ENCODE data around the gene PRDM16.

Gene PRDM16

DNA sequence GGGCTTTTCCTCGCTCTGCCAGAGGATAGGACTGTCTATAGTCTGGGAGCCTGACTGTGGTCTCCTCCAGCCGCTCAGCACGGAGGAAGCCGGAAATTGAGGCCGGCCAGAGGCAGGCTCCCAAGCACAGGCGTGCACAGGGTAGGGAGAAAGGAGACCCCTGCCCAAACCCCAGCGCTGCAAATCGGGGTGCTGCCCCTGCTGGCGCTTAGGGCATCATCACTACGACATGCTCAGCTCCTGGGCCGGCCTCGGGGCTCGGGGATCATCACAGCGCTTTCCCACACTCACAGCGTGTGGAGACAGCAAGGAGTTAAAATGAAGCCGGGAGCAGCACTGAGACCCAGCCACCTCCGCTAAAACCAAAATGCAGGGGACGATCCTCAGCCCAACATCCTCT, 322.7 kb downstream of the PRDM16 start:
- no peak for DNase-seq

- no peak for DNase-seq
Measured at GRCh38 chr1:3393024-3393986, 324.3 kb downstream of the PRDM16 start.

DNA sequence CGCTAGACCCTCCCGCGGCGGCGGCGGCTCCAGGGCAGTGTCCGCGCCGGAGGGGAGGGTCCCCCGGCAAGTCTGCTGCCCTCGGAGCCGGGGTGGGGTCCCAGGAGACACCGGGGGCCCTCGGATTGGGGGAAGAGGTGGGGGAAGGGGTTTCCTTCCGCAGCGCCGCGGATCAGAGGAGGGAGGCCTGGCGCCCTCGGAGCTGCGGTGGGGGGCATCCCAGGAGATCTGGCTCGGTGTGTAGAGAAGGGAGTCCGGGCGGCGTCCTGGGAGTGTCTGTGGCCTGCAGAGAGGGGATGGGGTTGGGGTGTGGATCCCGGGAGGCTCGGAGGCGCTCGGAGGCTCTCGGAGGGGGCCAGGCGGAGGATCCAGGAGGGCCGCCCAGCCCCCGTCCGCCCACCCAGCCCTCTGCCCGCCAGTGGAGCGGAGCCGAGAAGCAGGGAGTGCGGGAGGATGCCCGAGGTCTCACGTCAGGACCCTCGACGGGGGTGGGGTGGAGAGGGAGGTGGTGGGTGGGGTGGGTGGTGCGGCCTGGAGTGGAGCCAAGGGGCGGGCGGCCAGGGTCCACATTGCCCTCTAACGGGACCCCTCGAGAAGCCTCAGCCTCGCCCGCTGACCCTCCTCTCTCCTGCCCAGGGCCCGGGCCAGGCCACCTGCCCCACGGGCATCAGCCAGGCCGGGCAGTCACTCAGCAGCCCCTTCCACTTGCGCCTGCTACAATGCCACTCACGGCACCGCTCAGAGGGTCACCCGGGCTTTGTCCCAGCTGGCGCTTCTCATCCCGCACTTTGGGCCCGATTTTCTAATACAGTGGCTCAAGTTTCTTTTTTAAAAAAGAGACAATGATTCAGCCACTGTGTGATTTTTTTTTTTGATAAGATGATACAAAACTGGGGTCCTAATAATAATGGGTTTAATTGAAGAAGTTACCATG, 325.3 kb downstream of the PRDM16 start:
- no peak for DNase-seq

DNA sequence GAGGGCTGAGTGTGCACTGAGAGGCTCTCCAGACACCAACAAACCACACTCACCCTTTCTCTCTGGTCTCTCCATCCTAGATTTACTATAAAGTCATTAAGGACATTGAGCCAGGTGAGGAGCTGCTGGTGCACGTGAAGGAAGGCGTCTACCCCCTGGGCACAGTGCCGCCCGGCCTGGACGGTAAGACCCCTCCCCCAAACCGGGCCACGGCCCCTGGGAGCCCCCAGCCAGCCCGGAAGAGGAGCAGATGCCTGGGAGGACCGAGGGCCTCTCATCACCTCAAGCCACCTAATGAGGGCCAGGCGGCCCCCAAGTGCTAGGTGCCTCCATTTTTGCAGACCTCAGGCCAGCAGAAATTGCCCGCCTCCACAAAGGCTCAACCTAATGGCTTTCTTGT, 327.4 kb downstream of the PRDM16 start:
- DNase-seq, result no peak

- no peak for DNase-seq
Measured at GRCh38 chr1:3397311-3397710, 328.3 kb downstream of the PRDM16 start.

DNA sequence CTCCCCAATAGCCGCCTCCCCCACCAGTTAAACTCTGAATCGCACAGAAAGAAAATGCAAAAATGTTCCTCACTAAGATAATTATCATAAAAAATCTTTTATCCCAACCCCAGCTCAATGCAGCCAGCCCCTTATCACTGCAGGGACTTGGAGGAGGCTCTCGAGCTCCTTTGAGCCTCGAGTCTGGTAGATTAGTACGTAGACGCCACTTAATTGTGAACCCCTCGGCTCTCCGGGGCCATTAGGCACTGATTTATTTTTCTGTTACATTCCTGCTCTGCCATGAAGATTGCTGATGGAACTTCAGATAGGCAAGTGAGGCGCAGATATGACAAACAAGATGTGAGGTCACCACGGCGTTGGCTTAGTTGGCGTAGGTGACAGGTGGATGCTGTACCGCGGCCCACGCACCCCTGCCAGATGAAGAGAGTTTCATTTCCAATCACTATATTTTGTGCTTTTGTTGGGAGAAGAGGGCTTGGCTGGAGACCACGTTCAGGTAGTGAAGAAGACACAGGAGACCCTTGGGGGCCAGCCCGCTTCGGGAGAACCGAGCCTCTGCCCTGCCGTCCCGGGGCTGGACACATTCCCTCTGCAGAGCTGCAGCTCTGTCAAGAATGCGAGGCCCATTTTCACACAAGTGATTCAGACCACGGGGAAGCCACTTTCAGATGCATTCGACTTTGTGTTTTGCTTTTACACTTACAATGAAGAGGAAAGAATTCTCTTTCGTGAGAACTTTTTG, 329.6 kb downstream of the PRDM16 start:
- DNase-seq, result no peak

DNA sequence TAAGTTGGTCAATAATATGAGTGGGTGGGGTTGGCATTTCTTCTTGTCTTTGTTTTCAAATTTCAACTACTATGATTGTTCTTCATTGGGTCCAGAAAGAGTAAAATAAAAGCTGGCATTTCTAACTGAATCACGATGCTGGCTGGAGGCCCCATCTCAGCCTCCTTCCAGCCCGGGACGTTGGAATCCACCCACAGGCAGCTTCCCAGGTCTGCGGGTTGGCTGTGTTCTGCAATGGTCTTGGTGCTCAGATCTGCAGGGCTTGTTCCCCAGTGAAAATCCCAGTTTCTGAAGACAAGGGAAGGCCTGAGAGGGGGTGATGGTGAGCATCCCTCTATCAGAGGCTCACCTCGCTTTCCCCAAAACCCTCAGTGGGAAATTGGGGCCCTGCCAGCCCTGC, 330.7 kb downstream of the PRDM16 start:
- DNase-seq, result no peak

- DNase-seq, result no peak
Measured at GRCh38 chr1:3401585-3402257, 332.7 kb downstream of the PRDM16 start.

DNA sequence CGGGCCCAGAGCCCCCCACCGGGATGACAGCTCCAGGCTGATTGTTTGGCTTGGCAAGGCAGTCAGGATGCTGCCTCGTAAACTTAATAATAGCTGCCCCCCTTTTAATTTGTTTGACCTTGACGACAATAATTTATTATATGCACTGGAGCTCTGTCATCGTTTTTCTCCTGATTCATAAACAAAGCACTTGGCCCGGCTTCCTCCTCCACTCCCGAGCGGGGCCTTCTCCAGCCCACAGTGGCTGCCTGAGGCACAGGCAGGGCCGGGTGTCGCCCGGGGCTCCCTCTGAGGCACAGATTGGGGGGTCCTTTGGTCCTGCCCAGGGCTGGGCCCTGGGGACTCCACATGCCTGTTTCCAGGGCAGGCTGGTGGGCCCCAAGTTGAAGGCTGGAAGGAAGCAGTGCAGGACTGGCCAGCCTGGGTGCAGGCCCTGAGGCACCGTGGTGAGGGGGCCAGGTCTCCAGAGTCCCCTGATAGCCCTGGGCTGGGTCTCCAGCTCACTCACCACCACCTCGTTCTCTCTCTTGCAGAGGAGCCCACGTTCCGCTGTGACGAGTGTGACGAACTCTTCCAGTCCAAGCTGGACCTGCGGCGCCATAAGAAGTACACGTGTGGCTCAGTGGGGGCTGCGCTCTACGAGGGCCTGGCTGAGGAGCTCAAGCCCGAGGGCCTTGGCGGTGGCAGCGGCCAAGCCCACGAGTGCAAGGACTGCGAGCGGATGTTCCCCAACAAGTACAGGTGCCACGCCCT, 333.4 kb downstream of the PRDM16 start:
- no peak for DNase-seq

GRCh38 chr1:3403011-3403345, 334.0 kb downstream of the PRDM16 start:
- DNase-seq, result no peak

- no peak for DNase-seq
Measured at GRCh38 chr1:3403388-3404231, 334.6 kb downstream of the PRDM16 start.

- no peak for DNase-seq
Measured at GRCh38 chr1:3404301-3404700, 335.3 kb downstream of the PRDM16 start.

DNA sequence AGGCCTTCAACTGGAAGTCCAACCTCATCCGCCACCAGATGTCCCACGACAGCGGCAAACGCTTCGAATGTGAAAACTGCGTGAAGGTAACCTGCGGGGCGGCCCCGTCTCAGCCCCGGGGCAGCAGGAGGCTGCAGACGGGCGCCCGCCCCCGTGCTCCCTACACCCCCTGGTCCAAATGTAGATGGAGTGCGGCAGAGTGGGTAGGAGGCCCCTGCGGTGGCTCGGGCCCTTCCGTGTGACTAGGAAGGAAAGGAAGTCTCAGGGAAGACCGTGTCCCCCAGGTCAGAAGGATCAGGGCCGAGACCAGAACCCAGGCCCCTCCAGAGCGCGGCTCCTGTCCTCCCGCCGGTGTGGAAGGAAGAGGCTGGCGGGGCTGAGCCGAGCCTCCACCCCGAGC, 335.8 kb downstream of the PRDM16 start:
- no peak for DNase-seq

DNA sequence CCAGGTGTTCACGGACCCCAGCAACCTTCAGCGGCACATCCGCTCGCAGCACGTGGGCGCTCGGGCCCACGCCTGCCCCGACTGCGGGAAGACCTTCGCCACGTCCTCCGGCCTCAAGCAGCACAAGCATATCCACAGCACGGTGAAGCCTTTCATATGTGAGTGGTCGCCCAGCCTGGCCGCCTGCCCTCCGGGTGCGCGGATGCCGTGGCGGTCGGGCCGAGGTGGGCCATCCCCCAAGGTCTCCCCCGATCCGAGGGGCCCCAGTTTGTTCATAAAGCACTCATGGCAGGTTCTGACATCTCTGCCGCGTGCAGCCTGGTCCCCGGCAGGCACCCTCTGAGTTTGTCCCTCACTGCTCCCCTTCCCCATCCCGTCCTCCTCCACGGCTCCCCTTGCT, 336.5 kb downstream of the PRDM16 start:
- DNase-seq, result no peak

- DNase-seq, result no peak
Measured at GRCh38 chr1:3405974-3406867, 337.2 kb downstream of the PRDM16 start.

GRCh38 chr1:3407021-3407420, 338.0 kb downstream of the PRDM16 start:
- no peak for DNase-seq

DNA sequence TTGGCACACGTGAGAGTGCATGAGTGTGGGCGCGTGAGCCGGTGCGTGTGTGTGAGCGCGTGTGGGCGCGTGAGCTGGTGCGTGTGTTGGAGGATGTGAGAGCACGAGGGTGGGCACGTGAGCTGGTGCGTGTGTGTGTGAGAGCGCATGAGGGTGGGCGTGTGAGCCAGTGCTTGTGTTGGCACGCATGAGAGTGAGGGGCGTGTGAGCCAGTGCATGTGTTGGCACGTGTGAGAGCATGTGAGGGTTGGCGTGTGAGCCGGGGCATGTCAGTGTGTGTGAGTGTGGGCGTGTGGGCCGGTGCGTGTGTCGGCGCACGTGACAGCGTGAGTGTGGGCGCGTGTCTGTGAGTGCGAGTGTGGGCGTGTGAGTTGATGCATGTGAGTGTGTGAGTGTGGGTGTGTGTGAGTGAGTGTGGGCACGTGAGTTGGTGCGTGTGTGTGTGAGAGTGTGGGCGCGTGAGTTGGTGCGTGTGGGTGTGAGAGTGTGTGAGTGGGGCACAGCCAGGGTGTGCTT, 339.8 kb downstream of the PRDM16 start:
- DNase-seq, result no peak

DNA sequence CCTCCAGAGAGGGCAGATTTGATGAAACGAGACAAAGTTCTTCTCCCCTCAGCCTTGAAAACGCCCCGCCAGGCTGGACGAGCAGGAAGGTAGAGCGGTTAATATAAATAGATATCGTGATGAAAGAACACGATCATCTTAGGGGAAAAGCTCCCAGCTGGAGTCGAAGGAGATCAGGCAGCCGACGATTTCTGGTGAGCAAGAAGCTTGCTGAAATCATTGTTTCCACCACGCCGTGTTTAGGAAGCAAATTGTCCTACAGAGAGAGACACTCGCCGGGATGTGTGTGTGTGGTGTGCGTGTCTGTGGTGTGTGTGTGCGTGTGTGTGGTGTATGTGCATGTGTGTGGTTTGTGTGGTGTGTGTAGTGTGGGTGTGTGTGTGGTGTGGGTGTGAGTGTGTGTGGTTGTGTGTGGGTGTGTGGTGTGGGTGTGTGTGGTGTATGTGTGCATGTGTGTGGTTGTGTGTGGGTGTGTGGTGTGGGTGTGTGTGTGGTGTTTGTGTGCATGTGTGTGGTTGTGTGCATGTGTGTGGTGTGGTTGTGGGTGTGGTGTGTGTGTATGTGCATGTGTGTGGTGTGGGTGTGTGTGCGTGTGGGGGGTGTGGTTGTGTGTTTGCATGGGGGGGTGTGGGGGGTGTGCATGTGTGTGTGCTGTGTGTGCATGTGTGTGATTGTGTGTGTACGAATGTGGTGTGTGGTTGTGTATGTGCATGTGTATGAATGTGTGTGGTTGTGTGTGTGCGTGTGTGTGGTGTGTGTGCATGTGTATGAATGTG, 340.6 kb downstream of the PRDM16 start:
- DNase-seq, result no peak
